ENCODE results near the gene XRN1.

- TF ChIP-seq, protein P1, sequence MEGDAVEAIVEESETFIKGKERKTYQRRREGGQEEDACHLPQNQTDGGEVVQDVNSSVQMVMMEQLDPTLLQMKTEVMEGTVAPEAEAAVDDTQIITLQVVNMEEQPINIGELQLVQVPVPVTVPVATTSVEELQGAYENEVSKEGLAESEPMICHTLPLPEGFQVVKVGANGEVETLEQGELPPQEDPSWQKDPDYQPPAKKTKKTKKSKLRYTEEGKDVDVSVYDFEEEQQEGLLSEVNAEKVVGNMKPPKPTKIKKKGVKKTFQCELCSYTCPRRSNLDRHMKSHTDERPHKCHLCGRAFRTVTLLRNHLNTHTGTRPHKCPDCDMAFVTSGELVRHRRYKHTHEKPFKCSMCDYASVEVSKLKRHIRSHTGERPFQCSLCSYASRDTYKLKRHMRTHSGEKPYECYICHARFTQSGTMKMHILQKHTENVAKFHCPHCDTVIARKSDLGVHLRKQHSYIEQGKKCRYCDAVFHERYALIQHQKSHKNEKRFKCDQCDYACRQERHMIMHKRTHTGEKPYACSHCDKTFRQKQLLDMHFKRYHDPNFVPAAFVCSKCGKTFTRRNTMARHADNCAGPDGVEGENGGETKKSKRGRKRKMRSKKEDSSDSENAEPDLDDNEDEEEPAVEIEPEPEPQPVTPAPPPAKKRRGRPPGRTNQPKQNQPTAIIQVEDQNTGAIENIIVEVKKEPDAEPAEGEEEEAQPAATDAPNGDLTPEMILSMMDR (conservative IDR thresholded peaks at IDR 0.05) = no peak
- TF ChIP-seq ZFX (IDR thresholded peaks at IDR 0.05) = no peak
These were observed 62.8 kb downstream of the XRN1 start for GRCh38 chr3:142385078-142385477.
